GM06990 (cell line): ENCODE results near the gene FAM117A.

Source experiments
- DNase-seq: peaks from one replicate; pipeline ENCODE4 v3.0.0-alpha.2; 2011; ENCODE audit not compliant: insufficient read length; ENCODE audit errors: extremely low read depth
- H3K27me3 ChIP-seq: replicated peaks from 2 replicates; pipeline ENCODE4 v1.6.0; 2011; ENCODE audit warnings: low read length; ENCODE audit not compliant: control insufficient read depth, insufficient read depth
- H3K36me3 ChIP-seq: 2 replicates; pipeline ENCODE4 v1.5.1; 2011; ENCODE audit warnings: low read length; ENCODE audit not compliant: control insufficient read depth, insufficient read depth
- H3K4me3 ChIP-seq: replicated peaks from 2 replicates; pipeline ENCODE4 v1.5.1; 2011; ENCODE audit warnings: low read depth, mild to moderate bottlenecking, control low read depth, low read length
- CTCF ChIP-seq: IDR thresholded peaks from 2 replicates; pipeline ENCODE4 v1.5.1; 2011; ENCODE audit warnings: low read length, control low read depth, mild to moderate bottlenecking, inconsistent platforms; ENCODE audit not compliant: insufficient read depth, poor library complexity, severe bottlenecking

Gene FAM117A

GRCh38 chr17:49776551-49777300, 12.8 kb upstream of the FAM117A start:
- Histone ChIP-seq H3K36me3 (no peaks in the 10 kb centered on the region), H3K27me3 (no peaks in the 10 kb centered on the region), H3K4me3 (no peak overlapping the region)
- TF ChIP-seq CTCF: no peak
- no peak for DNase-seq

GRCh38 chr17:49775546-49776260, 11.8 kb upstream of the FAM117A start:
- DNase-seq: no peak
- no peak for TF ChIP-seq CTCF
- Histone ChIP-seq H3K4me3 (no peak overlapping the region), H3K36me3 (no peaks in the 10 kb centered on the region), H3K27me3 (no peaks in the 10 kb centered on the region)

GRCh38 chr17:49766918-49767530, 3.1 kb upstream of the FAM117A start:
- no peak for TF ChIP-seq CTCF
- no peaks in the 10 kb centered on the region for H3K27me3 ChIP-seq
- no peak overlapping the region for H3K4me3 ChIP-seq
- H3K36me3 ChIP-seq: no peaks in the 10 kb centered on the region
- no peak for DNase-seq

GRCh38 chr17:49764559-49765180, 739 bp upstream of the FAM117A start:
- Histone ChIP-seq H3K36me3 (no peaks in the 10 kb centered on the region), H3K4me3 (peak overlapping the region; percentile 86), H3K27me3 (no peaks in the 10 kb centered on the region)
- DNase-seq: no peak
- no peak for TF ChIP-seq CTCF

- TF ChIP-seq CTCF: no peak
- DNase-seq: no peak
- Histone ChIP-seq H3K36me3 (peaks cover 3% of the 10 kb centered on the region), H3K27me3 (no peaks in the 10 kb centered on the region), H3K4me3 (peak overlapping the region; percentile 86)
Measured at GRCh38 chr17:49762151-49762941, 1.6 kb downstream of the FAM117A start.
